NCI-H2196 (cell line): ENCODE measurements around the gene RGS5.

ENCODE experiments used
- DNase-seq: peaks from one replicate; lab custom pipeline; 2025; ENCODE audit not compliant: unreplicated experiment; lab: John Stamatoyannopoulos, UW

The RGS5 gene

DNA sequence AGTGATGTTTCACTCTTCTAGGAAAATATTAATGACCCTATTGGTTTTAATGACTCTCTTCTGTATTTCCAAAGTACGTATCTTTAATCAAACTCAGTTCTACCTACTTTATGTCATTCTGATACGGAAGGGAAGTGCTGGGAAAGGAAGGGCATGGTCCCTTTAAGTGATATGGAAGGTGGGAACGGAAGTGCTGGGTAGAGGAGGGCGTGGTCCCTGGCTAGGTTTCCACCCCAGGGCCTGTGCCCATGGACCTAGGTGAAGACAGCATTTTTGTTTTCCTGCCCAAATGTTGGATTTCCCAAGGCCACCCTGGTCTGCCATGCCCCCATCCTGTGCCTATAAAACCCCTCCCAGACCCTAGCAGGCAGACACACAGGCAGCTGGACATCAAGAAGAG lies 109.5 kb downstream of the RGS5 start:
- DNase-seq = no peak
